Measurements from ENCODE around the gene INAVA. TPM values are rescaled to one million over a fixed set of nuclear protein-coding genes. Genes with fewer than 3 reads are reported as not detected.
A peak's percentile ranks its signal among the peaks of the same experiment; 100 is the strongest.

INAVA gene
- total and polyA plus RNA-seq, 2 of the 13 experiments (the other 11 are each of a cell fraction or from before 2014, with no cell fraction given), result 6.0 to 13.5 TPM

GRCh38 chr1:200891774-200892157 is 2.9 kb upstream of the INAVA start (continued):
- TF ChIP-seq CC2D1A (CRISPR knock-in tag; IDR thresholded peaks at IDR 0.05) (no peak), ZBTB21 (CRISPR knock-in tag; IDR thresholded peaks at IDR 0.05) (no peak), BCLAF1 (IDR thresholded peaks at IDR 0.05) (no peak), NRL (CRISPR knock-in tag; IDR thresholded peaks at IDR 0.05; ENCODE audit: borderline replicate concordance) (no peak; the same call in 1 of the 2 replicates), ZNF225 (CRISPR knock-in tag; IDR thresholded peaks at IDR 0.05) (no peak), ZNF383 (CRISPR knock-in tag; IDR thresholded peaks at IDR 0.05; ENCODE audit: borderline replicate concordance) (no peak), ZNF782 (CRISPR knock-in tag; IDR thresholded peaks at IDR 0.05; ENCODE audit: borderline replicate concordance) (no peak), ZBTB7A (CRISPR knock-in tag; IDR thresholded peaks at IDR 0.05) (peak; percentile 55; the same call in 1 of the 2 replicates), HDAC2 (CRISPR knock-in tag; IDR thresholded peaks at IDR 0.05) (peak; percentile 24; the same call in 1 of the 2 replicates), ZNF724P (CRISPR knock-in tag; IDR thresholded peaks at IDR 0.05; ENCODE audit: borderline replicate concordance) (no peak), SMARCE1 (IDR thresholded peaks at IDR 0.05; ENCODE audit: borderline replicate concordance) (no peak)
- TF ChIP-seq, protein P1, sequence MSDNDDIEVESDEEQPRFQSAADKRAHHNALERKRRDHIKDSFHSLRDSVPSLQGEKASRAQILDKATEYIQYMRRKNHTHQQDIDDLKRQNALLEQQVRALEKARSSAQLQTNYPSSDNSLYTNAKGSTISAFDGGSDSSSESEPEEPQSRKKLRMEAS (IDR thresholded peaks at IDR 0.05), result peak; percentile 54
- TF ChIP-seq, protein P2, sequence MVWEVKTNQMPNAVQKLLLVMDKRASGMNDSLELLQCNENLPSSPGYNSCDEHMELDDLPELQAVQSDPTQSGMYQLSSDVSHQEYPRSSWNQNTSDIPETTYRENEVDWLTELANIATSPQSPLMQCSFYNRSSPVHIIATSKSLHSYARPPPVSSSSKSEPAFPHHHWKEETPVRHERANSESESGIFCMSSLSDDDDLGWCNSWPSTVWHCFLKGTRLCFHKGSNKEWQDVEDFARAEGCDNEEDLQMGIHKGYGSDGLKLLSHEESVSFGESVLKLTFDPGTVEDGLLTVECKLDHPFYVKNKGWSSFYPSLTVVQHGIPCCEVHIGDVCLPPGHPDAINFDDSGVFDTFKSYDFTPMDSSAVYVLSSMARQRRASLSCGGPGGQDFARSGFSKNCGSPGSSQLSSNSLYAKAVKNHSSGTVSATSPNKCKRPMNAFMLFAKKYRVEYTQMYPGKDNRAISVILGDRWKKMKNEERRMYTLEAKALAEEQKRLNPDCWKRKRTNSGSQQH (CRISPR knock-in tag; IDR thresholded peaks at IDR 0.05; ENCODE audit: low read depth), result no peak
